Measurements from ENCODE around the gene POLR3H.
A peak's percentile ranks its signal among the peaks of the same experiment; 100 is the strongest.
"Not testable (repeated sequence)": the region's sequence is repeated elsewhere in the genome, so short reads cannot be mapped to it uniquely, and the experiment has no call there.

Gene POLR3H

DNA sequence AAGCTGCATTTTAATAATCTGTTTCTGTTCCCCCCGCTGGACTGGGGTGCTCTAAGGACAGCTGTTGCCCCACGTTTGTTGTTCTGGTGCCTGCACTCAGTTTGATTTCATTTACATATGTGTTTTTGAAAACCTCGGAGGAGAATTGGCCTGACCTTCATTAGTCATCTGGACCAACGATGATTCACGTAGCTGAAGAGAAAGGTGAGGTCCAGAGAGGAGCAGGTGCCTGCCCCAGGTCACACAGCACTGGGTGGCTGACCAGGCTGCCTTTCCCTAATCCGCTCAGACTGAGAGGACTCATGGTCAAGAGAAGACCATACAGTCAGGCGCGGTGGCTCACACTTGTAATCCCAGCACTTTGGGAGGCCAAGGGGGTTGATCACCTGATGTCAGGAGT is 20.3 kb upstream of the POLR3H start:
- DNase-seq (ENCODE audit: low spot score), result no peak

DNA sequence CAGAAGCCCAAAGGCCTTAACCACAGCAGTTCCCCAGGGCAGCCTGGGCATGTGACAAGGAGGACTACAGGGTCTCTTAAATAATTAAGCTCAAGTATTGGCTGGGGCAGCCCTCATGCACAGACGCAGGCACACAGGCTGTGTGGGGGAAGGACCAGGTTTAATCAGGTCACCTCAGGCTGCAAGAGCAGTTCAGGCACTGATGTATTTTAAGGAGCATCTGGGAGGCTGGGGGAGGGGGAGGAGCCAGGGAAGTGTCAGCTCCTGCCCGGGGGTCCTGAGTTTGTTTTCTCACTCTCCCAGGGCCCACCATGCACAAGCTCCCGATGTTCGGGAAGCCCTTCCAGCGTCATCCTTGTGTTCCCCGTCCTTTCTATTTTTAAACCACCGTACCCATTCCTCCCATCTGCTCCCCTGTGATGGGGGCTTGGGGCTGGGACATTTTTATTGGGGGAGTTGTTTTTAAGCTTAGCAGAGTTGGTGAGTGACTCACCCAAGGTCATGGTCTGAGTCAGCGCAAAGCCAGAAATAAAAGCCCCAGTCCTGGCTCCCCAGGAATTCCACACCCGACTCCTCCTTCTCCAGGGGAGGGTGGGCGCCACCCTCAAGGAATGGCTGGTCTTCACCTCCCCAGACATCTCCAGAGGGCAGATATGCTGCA is 18.9 kb upstream of the POLR3H start:
- peak; percentile 54 for DNase-seq (ENCODE audit: low spot score)

DNA sequence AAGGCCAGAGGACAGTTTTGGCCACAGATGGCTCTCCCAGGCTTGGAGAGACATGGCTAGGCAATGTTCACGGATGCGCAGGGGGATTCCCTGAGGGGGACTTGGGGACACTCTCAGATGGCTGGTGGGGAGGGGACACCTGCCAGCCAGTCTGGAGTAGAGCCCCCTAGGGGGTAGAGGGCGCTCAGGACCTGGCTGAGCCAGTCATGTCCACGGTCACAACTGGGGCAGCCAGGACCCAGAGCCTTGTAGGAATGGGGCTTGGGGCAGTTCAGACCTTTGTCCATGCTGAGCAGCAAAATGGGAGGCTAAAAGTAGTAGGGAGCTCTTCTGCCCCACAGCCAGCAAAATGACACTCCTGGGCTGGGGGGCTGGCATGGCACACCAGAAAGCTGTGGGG is 18.2 kb upstream of the POLR3H start:
- DNase-seq (ENCODE audit: low spot score), result no peak

DNA sequence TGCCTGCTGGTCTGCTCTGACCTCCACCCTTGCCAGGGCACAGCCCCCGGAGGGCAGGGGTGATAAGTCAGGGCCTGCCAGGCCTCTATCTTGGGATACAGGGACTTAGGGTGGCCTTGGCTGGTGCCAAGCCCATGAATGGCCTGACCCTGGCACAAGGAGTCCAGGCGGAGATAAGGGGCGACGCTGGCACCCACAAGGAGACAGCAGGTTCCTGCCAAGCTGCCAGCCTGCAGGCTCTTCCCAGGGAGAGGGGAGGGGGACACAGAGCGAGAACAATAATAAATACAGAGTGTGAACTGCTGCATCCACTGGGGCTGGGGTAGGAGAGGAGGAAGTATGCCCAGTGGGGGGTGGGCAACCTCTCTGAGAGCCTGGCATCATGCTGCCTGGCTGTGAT is 17.5 kb upstream of the POLR3H start:
- no peak for DNase-seq (ENCODE audit: low spot score)

DNA sequence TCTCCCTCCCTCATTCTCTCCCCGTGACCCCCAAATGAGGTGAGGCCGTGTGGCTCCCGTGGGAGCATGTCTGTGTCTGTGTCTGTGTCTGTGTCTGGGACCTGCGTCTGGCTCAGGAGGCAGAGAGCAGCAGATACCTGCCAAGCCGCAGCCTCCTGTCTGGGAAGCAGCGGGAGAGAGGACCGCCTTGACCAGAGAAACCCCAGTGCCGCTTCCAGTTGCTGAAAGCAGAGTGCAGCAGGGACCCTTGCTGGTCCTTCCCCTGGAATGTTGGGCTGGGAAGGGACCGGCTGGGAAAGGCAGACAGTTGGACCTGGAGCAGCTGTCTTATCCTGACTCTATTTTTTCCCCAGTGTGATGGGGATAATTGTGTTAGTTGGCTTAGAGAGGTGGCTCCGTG is 17.1 kb upstream of the POLR3H start:
- DNase-seq (ENCODE audit: low spot score), result no peak

DNA sequence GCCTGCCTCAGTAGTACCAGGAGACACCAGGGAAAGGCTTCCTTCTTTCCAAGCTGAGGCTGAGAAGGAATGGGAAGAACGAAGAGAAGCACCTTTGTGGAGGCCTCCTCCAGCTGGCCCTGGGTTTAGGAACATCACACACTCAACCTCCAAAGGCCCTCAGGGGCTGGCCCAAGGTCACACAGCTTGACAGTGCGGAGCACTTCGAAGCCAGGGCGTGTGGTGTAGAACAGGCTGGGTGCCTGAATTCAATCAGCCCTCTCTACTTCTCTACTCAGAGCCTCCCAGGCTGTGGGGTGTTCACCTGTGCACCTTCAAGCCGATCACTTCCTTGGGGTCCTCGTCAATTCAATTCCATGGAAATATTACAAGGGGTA is 15.8 kb upstream of the POLR3H start:
- no peak for DNase-seq (ENCODE audit: low spot score)

DNA sequence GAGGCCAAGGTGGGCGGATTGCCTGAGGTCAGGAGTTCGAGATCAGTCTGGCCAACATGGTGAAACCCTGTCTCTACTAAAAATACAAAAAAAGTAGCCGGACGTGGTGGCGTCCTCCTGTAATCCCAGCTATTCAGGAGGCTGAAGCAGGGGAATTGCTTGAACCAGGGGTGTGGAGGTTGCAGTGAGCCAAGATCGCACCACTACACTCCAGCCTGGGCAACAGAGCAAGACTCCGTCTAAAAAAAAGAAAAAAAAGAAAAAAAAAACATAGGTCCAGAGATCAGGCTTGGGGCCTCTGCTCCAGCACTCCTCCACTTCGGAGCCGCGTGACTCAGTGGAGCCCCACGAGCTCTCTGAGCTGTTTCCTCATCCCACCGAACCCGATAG is 14.0 kb upstream of the POLR3H start:
- DNase-seq (ENCODE audit: low spot score), result not testable (repeated sequence)

DNA sequence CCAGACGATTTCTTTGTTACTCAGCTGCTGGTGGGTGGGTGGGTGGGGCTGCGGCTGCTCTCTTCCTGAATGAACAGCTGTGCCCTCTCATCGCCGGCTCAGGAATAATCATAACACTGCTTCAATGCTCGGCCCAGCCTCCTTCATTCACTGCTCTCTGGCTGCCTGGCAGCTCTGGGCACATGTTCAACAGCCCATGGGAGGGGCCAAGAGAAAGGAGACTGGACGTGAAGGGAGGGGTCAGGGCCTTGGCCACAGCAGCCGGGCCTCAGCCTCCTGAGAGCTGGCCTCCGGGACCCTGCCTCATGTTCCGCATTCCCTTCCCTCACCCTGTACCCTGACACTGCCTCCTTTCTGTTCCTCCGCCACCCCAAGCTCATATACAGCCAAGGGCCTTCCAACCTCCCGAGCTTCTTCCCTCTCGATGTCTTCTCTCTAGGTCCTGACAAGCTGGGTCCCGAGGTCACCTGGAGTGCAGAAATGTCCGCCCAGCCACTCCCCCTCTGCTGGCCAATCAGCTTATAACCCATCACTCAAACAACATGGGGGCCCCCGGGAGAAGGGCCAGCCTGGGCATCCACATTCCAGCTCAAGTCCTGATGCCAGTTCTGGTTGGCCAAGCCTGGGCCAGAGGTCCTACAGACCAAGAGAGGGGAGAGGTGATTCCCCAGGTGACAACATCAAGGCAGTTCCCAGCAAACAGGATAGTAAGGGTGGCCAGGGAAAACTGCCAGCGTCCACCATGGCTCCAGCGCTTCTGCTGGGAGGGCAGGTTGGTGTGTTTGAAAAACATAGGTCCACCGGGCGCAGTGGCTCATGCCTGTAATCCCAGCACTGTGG is 13.4 kb upstream of the POLR3H start:
- DNase-seq (ENCODE audit: low spot score), result no peak

DNA sequence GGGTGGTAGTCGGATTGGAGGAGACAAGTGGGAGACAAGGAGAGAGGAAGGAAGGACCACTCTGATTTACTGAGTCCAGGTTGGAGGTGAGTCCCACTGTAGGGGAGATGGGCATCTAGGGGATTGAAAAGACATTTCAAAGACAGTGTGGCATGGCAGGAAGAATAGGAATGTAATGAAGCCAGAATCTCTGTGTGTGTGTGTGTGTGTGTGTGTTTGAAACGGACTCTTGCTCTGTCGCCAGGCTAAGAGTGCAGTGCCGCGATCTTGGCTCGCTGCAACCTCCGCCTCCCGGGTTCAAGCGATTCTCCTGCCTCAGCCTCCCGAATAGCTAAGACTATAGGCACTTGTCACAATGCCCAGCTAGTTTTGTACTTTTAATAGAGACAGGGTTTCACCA is 12.3 kb upstream of the POLR3H start:
- DNase-seq (ENCODE audit: low spot score), result no peak

DNA sequence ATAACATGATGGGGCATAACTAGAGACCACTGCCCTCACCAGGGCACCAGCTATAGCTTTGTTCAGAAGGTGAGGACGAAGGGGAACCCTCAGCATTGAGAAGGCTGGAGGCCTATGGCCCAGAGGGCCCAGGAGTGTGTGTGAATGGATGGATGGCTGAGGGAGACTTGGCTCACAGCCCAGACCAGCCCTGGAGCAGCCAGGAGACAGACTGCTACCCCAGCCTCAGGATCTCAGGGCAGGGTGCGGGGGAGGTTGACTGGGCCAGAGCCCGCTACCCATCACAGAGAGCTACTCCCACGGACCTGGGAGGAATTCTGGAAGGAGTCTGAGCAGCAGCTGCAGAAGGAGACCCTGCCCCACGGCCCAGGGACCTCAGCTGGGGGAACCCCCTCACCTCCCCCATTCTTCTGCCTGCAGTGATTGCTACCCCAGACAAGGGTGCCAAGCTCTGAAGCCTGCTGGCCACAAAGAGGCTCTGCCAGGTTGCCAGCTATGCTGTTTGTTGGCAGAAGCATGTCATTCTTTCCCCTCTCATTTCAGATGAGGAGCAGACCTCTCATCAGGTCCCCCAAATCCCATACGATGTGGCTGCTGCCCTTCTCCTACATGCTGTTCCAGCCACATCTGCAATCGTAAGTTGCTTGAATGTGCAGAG is 11.2 kb upstream of the POLR3H start:
- no peak for DNase-seq (ENCODE audit: low spot score)

DNA sequence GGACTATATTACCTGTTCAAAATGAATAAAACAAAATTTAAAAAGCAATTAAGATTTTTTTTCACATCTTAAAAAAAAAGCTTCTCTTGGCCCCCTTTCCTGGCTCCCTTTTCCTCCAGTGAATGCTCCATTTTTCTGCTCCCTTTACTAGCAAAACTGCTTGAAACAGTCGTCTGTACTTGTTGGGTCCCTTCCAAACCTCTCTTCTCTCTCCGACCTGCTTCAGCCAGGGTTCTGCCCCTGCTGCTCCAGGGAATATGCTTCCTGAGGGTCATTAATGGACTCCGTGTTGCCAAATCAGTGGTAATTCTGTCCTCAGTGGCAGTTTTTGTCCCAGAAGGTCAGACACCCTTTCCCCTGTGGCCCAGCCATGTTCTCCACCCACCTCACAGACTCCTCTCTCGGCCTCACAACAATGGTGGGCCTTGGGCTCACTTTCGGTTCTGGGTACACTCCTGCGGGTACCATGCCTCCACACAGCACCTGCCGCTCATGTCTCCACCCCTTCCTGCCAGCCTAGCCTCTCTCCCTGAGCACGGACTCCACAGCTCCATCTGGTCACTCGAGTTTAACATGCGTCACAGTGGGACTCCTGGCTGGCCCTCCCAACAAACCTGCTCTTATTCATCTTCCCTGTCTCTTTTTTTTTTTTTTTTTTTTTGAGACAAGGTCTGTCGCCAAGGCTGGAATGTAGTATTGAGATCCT is 7.8 kb upstream of the POLR3H start:
- no peak for DNase-seq (ENCODE audit: low spot score)

DNA sequence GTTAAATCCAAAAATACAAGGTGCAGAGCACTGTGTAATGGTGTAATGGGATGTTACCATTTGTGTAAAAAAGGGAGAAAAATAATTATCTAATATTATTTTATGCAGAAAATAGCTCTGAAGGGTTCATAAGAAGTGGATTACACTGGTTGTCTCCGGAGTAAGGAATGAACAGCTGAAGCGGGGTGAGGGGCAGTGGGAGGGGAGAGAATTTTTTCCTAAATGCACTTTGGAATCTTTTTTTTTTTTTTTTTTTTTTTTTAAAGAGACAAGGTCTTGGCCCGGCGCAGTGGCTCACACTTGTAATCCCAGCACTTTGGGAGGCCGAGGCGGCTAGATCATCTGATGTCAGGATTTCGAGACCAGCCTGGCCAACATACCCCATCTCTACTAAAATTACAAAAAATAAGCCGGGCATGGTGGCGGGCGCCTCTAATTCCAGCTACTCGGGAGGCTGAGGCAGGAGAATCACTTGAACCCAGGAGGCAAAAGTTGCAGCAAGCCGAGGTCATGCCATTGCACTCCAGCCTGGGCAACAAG is 6.8 kb upstream of the POLR3H start:
- DNase-seq (ENCODE audit: low spot score), result no peak

DNA sequence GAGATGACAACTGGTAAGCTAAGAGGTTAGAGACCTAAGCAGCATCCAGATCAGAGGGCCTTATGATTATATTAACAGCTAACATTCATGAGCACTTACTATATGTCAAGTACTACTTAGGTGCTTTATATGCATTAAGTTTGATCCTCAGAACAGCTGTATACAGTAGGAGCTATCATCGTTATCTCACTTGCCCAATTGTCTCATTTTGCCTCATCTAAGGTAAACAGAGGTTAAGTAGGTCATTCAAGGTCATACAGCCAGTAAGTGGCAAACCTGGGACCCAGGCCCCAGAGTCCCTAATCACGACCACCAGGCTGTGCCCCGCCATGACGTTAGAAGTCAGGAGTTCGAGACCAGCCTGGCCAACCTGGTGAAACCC is 4.6 kb upstream of the POLR3H start:
- DNase-seq (ENCODE audit: low spot score), result no peak

DNA sequence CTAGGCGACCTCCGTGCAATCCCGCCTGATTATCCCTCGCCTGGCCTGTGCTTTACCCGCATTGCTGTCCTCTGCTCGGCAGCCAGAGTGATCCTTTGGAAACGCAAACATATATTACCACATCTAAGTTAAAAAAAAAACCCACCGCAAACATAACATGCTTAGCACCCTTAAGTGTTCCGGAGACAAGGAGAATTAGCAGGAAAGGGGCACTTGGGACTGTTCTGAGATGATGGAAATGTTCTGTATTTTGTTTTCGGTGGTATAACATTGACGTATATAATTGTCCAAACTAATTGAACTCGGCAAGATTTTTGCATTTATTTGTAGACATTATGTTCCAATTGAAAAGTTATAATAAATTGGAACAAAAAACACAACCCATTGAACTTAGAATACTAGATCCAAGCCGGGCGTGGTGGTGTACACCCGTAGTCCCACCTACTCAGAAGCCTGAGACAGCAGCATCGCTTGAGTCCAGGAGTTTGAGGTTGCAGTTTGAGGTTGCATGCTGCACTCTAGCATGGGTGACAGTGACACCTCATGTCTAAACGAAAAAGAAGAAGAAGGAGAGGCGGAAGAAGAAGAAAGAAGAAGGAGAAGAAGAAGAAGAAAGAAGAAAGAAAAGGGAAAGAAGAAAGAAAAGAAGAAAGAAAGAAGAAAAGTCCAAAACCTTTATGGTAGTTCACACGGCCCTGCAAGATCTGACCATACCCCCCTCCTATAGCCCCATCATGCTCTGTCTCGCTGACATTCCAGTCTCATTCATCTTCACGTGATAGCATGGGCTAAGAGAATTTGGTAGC is 604 bp upstream of the POLR3H start:
- no peak for DNase-seq (ENCODE audit: low spot score)

DNA sequence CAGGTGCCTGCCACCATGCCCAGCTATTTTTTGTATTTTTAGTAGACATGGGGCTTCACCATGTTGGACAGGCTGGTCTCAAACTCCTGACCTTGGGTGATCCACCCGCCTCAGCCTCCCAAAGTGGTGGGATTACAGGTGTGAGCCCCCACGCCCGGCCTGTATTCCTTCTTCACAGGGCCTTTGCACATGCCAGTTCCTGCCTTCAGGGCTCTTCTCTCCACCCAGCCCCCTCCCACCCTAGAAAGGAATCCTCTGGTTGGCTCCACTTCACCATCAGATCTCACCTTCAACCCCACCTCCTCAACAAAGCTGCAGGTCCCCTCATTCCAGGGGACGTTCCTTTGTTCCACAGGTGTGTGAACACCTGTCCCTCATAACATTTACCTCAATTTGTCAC is 2.0 kb downstream of the POLR3H start:
- DNase-seq (ENCODE audit: low spot score), result no peak

DNA sequence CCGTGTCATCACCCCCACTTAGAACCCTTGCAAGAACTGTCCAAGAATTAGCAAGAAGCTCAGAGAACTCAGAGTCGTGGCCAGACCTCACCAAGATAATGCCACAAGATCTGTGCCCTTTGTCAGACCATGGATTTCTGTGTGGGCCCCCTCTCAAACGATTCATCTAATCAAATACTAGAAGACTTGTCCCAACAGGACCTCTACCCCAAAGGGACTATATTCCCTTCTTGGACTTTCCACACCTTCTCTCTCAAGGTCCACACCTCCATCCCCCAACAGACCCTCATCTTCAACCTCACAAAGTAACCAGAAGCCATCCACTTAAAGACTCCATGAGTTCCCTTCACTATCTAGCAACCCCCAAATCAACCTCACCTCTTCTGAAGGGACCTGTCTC is 2.8 kb downstream of the POLR3H start:
- no peak for DNase-seq (ENCODE audit: low spot score)

DNA sequence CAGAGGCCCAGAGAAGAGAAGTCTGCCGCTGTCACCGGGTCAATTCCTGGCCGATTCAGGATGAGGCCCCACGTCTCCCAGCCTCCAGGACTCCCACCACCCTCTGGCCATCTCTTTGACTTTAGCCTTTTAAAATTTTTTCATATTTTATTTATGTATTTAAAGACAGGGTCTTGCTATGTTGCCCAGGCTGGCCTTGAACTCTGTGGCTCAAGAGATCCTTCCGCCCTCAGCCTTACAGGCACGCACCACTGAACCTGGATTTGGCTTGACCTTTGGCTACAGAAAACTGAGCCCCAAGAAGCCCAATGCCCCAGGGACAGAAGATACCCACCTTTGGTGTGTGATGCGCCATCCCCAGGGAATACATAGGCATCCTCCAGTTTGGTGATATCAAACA is 3.9 kb downstream of the POLR3H start:
- no peak for DNase-seq (ENCODE audit: low spot score)

DNA sequence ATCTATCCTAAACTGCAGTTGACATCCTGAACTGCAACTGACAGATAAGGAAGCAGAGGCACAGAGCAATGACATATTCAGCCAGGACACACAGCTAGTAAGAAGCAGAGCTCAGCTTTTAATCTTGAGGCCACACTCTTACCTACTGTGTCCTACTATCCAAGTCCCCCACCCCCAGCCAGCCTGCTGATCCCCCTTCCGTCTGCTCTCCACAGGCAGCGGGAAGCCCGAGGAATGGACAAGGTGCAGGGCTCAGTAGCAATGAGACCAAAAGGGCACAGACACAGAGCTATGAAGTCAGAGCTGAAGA is 4.3 kb downstream of the POLR3H start:
- no peak for DNase-seq (ENCODE audit: low spot score)

DNA sequence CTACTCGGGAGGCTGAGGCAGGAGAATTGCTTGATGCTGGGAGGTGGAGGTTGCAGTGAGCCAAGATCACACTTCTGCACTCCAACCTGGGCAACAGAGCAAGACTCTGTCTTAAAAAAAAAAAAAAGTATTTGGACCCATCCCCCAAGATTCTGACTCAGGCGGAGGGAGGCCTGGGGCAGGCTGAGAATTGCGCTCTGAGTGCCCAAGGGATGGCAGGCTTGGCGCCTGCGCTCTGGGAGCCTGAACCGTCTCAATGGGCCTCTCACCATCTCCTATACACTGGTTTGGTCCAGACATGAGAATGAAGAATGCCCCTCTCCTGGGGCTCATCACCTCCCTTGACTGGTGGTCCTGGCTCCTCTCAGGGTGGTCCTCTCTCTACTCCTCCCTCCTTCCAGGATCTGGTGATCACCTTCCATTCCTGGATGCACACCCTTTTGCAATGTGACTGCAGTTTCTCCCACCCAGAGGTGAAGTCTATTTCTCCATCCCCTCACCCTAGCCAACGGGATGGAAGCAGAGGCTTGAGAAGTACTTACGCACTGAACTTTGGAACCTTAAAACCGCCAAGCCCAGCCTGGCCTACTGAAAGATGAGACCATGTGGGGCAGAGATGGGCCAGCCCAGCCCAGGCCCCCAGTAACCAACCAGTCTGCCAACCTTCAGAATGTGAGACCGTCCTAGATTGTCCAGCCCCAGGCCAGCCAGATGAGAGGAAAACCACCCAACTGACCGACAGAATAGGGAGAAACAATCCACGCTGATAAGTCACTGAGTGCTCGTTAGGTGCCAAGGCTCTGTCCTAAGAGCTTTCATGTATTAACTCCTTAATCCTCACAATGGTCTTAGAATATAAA is 4.9 kb downstream of the POLR3H start:
- no peak for DNase-seq (ENCODE audit: low spot score)

DNA sequence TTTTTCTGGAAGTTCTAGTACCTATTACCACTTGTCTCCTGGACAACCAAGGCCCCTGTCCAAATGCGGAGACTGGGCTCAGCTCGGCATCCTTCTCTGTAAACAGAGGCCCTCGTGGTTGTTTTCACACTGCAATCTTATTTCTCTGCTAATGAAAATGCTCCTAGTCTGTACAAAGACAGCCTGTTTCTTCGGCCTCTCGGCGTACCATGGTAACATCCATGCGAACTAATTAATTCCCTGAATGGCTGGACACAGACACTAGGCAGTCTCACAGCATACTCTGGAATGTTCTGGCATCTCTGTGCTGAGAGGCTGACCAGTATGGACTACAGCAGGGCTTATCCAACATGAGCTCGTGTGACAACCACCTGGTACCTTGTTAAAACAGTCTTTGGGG is 5.7 kb downstream of the POLR3H start:
- no peak for DNase-seq (ENCODE audit: low spot score)

DNA sequence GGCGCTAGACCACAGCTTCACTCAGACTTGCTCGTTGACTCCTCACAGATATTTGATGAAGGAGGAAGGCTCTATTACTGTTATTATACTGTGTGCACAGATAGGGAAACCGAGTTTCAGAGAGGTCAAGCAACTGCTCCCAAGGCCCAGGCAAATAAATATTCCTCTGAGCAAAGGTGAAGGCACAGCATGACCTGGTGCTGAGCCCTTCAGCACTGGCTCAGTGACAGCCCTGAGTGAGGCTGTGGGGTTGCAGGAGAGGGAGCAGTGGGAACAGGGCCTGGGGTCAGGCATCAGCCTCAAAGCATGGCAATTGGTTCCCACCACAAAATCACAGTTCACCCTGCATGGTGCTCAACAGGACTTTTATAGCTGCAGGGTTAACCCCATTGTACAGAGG is 7.1 kb downstream of the POLR3H start:
- no peak for DNase-seq (ENCODE audit: low spot score)

All from LoVo (cell line).